GM12873 (cell line): ENCODE results near the gene GALNT9.

Experiments
- TF ChIP-seq, protein P1 (sequence below): IDR thresholded peaks from 2 replicates; pipeline ENCODE4 v1.5.1; 2012; ENCODE audit warnings: low read depth, mild to moderate bottlenecking, moderate library complexity, low read length, control low read depth; ENCODE audit not compliant: insufficient read depth; ENCODE audit errors: missing control alignments

The GALNT9 gene

DNA sequence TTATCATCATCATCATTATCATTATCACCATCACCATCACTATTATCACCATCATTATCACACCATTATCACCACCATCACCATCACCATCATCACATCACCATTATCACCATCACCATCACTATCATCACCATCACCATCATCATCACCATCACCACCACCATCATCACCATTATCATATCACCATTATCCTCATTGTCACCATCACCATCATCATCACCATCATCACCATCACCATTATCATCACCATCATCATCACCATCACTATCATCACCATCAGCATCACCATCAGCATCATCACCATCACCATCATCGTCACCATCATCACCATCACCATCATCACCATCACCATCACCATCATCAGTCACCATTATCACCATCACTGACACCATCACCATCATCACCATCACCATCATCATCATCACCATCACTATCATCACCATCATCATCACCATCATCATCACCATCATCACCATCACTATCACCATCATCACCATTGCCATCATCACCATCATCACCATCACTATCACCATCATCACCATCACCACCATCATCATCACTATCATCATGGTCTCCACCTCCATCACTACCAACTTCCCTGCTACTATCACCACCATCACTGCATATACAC is 20.2 kb upstream of the GALNT9 start:
- TF ChIP-seq, protein P1, sequence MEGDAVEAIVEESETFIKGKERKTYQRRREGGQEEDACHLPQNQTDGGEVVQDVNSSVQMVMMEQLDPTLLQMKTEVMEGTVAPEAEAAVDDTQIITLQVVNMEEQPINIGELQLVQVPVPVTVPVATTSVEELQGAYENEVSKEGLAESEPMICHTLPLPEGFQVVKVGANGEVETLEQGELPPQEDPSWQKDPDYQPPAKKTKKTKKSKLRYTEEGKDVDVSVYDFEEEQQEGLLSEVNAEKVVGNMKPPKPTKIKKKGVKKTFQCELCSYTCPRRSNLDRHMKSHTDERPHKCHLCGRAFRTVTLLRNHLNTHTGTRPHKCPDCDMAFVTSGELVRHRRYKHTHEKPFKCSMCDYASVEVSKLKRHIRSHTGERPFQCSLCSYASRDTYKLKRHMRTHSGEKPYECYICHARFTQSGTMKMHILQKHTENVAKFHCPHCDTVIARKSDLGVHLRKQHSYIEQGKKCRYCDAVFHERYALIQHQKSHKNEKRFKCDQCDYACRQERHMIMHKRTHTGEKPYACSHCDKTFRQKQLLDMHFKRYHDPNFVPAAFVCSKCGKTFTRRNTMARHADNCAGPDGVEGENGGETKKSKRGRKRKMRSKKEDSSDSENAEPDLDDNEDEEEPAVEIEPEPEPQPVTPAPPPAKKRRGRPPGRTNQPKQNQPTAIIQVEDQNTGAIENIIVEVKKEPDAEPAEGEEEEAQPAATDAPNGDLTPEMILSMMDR, result no peak

- TF ChIP-seq, protein P1, result no peak
Measured at GRCh38 chr12:132348176-132348575, 18.8 kb upstream of the GALNT9 start.

DNA sequence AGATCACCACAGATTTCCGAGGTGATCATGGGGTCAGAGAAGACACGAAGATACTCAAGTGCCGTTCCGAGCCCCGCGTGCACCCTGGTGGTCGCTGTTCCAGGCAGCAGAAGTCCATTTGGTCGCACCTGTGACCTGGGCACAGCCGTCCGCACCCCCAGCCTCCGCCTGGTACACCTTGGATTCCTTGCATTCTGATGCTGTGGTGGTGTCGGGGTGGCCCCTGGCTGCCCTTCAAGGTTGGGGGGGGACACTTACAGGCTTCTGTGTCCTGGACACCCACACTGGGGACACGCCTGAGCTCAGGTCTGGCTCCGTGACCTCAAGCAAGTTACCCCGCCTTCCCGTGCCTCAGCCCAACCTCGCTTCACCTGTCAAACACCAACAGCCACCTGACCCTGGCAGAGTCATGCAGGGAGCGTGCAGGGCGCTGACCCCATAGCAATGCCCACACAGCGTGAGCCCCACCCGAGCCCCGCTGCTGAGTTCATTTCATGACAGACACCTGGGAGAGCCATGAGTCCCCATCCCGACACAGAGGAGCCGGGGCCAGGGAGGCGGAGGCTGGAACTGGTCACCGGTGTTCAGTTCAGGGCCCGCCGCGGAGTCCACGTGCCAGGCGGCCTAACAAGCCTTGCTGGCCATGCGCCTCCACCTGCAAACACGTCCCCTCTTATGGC is 17.9 kb upstream of the GALNT9 start:
- TF ChIP-seq, protein P1, result no peak

DNA sequence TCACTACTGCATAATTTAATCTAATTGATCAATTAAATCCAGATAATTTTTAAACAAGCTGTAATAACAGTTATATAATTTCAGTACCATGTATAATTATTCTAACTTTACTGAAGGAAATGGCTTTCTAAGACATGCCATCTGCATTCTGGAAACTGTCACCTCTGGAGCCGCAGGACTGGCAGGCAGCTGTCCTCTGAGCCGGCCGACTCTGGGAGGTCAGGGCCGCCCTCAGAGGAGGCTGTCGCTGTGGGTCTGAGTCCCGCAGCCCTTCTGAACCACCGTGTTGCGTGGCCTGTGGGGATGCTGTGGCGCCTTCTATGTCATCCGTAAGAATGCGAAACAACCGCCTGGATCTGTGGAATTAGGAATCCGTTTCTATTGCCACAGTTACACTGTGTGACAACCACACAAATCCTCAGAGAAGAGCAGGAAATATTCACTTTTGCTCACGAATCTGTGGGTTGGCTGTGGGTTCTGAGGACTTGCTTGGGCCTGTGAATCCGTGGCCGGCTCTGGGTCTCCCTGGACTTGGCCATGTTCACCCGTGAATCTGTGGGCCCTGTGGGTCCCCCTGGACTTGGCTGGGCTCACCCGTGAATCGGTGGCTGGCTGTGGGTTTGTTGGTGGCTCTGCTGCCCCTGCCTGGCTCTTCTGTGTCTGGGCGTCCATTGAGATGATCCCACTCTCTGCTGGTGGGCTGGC is 17.2 kb upstream of the GALNT9 start:
- TF ChIP-seq, protein P1, result no peak

GRCh38 chr12:132345561-132346200 is 16.3 kb upstream of the GALNT9 start:
- TF ChIP-seq, protein P1, result no peak

GRCh38 chr12:132345126-132345525 is 15.7 kb upstream of the GALNT9 start:
- TF ChIP-seq, protein P1, result no peak

GRCh38 chr12:132344601-132345000 is 15.2 kb upstream of the GALNT9 start:
- TF ChIP-seq, protein P1, result no peak
